ENCODE data around the gene OR6K2.

The OR6K2 gene

GRCh38 chr1:158685085-158685484, 15.4 kb downstream of the OR6K2 start:
- FAIRE-seq = no peak

DNA sequence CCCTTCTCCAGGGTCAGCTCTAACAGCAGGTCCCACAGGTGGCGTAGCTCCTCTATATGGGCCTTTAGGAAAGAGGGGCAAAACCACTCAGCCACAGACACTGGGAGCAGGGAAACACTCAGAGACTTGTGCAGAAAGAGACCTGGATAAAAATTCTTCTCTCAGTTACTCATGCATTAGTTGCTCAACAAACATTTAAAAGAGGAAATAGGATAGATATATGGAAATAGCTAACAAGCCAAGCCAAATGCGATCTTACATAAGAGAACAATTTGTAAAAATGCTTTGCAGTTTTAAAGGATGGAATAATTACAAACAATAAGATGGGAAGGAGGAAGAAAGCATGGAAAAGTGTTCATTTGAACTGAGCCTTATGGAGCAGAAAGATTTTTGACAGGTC, 18.8 kb downstream of the OR6K2 start:
- no peak for FAIRE-seq

- FAIRE-seq = no peak
Measured at GRCh38 chr1:158679289-158679688, 21.2 kb downstream of the OR6K2 start.

DNA sequence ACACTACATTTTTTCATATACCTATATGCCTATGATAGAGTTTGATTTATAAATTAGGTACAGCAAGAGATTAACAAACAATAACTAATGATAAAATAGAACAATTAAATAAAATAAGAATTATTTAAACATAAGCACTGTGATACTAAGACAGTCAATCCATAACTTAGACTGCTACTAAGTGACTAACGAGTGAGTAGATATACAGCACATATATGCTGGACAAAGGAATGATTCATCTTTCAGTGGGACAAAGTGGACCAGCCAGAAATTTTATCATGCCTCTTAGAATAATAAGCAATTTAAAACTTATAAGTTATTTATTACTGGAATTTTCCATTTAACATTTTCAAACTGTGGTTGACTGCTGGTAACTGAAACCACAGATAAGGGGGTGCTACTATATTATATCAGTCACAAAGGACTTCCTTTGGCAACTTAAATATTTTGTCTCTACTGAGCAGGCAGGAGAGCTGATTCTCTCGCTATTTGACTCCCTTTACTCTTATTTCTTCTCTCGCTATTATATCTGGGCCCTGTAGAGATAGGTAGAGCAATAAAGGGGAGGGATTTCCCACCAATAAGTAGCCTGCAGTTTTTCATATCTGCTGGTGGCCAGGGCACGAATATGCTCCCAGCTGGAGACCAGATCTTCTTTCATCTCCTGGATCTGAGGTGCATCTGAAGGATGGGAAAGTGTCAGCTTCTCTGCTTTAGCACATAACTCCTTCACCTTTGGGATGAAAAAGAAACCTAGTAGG, 24.7 kb downstream of the OR6K2 start:
- no peak for FAIRE-seq

GRCh38 chr1:158674302-158674701, 26.1 kb downstream of the OR6K2 start:
- FAIRE-seq = no peak

DNA sequence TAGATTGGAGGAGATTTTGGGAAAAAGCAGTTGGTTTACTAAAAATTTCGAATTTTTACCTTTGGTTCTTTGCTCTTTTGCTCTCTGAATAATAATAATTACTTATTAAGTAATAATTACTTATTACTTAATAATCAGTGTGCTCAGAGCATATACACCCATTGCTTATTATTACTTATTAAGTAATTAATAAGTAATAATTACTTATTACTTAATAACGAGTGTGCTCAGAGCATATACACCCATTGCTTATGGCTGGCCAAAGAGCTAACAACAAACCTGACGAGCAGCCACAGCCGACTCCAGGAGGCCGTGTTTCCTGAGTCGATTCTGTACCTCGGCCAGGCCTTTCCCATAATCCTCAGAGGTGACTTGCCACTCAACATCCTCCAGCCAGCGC, 34.4 kb downstream of the OR6K2 start:
- FAIRE-seq = no peak

DNA sequence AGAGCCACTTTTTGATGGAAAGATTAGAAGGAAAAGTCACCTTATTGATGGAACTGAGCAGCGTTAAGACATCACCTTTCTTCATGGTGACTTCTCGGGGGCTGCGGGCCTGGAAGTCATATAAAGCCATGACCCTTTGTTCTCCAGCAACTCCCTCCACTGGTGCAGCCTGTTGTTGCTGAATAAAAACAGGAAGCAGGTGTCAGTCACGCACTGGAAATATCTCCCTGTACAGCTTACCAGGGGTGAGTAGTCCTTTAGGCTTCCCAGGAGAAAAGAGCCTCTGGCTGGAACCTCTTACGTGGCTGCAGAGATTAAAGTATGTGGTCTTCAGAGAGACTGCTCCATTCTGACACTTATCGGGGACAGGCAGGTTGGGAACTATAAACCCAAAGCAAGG, 45.9 kb downstream of the OR6K2 start:
- FAIRE-seq = no peak

DNA sequence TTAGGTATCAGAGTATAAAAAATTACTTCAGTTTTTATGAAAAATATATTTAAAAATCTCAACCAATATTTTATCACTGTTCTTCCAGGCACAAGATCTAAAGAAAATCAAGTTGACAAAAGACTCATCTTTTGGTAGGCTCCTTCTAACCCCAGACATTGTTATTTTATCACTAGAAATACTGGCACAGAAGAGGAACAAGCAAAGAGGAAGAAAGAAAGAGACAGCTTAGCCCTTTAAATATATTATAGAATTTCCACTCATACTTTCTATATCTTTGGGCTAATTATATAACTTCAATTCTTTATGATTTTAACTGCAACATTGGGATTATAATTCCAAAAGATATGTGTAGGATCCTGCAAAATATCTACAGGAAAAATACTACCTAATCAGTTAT, 46.4 kb downstream of the OR6K2 start:
- FAIRE-seq = no peak

DNA sequence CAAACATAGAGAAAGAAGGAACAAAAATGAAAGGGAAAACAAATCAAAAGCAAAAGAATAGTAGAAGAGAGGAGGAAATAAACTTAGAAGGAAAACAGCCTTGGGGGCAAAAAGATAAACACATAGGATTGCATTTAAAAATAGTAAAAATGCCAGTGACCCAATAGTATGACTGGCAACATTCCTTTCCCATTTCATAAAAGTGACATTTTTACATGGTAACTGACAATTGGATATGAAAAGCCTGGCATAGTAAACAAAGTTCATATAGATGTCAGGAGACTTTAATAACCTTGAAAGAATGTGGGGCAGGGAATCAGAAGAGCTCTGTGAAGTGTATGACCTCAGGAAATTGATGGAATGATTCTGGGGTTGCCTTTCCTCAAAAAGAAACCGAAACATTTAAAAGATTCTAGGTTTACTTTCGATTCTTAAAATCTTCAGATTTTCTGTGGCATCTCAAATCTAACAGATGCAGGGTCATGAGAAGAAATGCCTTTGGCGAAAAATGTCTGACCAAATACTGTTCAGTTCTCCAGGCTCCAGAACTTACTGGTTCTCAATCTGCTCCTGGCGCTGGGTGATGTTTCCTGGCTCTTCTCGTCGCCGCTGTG, 47.6 kb downstream of the OR6K2 start:
- no peak for FAIRE-seq
